HFF-Myc (cell line): Measurements from ENCODE around the gene PRKCI.

Experiments used
- DNase-seq: peaks from one replicate; pipeline ENCODE4 v3.0.0-alpha.2; 2011; ENCODE audit warnings: low read depth; ENCODE audit errors: extremely low read depth
- H3K4me3 ChIP-seq: replicated peaks from 2 replicates; pipeline ENCODE4 v1.5.1; 2011; ENCODE audit warnings: low read depth, mild to moderate bottlenecking, control low read depth, low read length
- TF ChIP-seq, protein P1 (sequence below): IDR thresholded peaks from 2 replicates; pipeline ENCODE4 v1.5.1; 2012; ENCODE audit warnings: mild to moderate bottlenecking, low read depth, low read length, control low read depth; ENCODE audit errors: missing control alignments

Gene PRKCI

DNA sequence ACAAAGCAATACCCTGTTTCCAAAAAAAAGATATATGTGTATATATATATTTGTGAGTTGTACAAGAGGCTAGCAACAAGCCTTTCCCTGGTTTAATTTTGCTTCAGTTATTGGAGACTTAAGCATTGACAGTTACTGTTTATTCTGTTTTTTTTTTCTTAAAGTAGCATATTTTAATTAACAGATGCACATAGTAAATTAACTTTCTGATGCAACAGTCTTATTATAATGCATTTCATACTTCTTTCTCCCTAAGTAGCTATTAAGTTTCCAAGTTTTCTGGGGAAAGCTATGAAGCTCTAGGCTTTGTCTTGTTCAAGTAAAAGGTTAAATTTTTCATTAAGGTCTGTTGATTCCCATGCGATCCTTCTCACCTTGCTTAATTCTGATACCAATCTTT is 17.9 kb downstream of the PRKCI start:
- H3K4me3 ChIP-seq, result no peak overlapping the region
- TF ChIP-seq, protein P1, sequence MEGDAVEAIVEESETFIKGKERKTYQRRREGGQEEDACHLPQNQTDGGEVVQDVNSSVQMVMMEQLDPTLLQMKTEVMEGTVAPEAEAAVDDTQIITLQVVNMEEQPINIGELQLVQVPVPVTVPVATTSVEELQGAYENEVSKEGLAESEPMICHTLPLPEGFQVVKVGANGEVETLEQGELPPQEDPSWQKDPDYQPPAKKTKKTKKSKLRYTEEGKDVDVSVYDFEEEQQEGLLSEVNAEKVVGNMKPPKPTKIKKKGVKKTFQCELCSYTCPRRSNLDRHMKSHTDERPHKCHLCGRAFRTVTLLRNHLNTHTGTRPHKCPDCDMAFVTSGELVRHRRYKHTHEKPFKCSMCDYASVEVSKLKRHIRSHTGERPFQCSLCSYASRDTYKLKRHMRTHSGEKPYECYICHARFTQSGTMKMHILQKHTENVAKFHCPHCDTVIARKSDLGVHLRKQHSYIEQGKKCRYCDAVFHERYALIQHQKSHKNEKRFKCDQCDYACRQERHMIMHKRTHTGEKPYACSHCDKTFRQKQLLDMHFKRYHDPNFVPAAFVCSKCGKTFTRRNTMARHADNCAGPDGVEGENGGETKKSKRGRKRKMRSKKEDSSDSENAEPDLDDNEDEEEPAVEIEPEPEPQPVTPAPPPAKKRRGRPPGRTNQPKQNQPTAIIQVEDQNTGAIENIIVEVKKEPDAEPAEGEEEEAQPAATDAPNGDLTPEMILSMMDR, result no peak
- no peak for DNase-seq

DNA sequence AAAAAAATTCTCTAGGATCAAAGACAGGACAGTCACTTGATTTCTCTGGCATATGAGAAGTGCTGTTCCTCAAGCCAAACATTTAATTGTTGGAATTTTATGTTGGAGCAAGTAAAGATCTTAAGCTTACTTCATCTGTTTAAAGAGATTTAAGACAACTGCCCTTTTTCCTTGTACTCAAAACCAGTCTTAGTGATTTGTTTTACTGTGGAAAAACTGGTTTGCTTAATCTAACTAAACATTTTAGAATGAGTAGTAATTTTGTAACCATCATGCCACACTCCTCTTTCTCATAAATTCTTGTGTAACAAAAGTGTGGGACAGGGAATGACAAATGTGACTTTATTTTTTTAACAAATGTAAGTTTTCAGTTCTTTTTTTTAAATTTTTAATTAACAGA is 18.4 kb downstream of the PRKCI start:
- DNase-seq, result no peak
- H3K4me3 ChIP-seq, result no peak overlapping the region
- TF ChIP-seq, protein P1, result no peak

DNA sequence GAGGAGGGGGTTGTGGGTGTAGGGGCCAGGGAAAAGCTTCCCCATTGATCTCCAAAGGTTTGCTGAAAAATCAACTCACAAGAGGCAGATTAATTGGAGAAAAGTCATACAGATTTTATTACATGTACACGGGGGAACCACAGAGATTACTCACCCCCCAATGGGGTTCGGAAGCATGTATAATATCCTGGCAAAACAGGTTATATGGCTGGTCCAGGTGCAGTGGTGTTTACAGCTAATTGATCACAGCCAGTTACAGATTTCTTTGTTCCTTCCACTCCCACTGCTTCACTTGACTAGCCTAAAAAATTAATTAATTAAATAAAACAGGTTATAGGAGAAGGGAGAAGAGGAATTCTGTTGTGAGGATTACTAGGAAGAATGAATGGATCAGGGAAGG is 22.4 kb downstream of the PRKCI start:
- TF ChIP-seq, protein P1, result no peak
- no peak overlapping the region for H3K4me3 ChIP-seq
- DNase-seq, result no peak

DNA sequence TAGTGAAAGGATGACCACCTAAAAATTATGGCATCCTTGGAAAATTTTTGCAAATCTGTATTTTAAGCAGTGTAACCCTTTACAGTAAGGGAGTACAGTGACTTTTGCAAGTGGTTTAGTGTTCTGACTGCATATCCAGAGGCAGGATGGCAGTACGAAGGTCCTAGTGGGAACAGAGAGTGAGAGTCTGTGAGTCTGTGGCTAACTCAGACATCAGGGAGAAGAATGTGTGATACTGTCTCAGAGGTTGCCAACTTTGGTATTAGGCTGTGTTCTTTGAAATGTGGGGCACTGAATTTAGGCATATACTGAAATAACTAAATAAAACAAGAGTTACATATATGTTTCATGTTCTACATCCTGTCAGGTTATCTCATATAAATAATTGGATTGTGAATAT is 25.7 kb downstream of the PRKCI start:
- no peak for DNase-seq
- TF ChIP-seq, protein P1, result no peak
- H3K4me3 ChIP-seq, result no peak overlapping the region

DNA sequence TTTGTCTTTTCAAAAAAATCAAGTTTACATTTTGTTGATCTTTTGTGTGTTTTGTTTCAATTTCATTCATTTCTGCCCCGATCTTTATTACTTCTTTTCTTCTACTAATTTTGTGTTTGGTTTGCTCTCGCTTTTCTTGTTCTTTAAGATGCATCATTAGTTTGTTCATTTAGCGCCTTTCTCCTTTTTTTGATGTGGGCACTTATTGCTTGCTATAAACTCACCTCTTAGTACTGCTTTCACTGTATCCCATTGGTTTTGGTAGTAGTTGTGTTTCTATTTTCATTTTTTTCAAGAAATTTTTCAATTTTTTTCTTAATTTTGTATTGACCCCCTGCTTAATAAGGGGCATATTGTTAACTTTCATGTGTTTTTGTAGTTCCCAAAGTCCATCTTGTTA is 34.4 kb downstream of the PRKCI start:
- TF ChIP-seq, protein P1, result no peak
- DNase-seq, result no peak
- H3K4me3 ChIP-seq, result no peak overlapping the region

DNA sequence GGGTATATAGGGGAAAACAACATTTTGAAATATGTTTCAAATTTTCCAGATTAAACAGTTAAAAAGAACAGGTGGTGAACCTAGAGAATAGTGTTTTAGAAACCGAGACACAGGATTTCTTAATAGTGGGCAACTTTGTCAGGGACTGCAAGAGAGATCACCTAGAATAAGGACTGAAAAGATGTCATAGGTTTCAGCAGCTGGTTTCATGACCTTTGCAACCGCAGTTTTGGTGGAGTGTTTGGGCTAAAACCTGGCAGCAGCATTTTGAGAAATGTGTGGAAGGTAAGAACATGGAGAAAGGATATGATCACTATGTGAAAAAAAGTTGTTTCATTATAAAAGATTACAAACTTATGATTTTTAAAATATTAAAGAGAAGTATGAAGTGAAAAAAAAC is 34.9 kb downstream of the PRKCI start:
- DNase-seq, result no peak
- no peak overlapping the region for H3K4me3 ChIP-seq
- TF ChIP-seq, protein P1, result no peak

DNA sequence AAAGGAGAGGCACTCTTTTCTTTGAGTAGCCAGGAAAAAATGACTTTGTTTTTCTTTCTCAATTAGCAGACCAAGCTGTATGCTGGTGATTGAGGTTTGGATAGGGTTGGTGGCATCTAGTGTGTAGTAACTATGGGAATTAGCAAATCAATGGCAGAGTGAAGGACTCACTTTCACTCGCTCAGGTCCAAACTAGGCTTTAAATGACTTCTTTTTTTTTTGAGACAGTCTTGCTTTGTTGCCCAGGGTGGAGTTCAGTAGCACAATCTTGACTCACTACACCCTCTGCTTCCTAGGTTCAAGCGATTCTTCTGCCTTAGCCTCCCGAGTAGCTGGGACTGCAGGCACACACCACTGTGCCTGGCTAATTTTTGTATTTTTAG is 35.9 kb downstream of the PRKCI start:
- TF ChIP-seq, protein P1, result no peak
- no peak overlapping the region for H3K4me3 ChIP-seq
- DNase-seq, result no peak
